IPS-18a (cell line): ENCODE data around the gene RNF130.

ENCODE experiments used
- H3K27ac ChIP-seq: one replicate; pipeline ENCODE4 v1.5.1; 2013; ENCODE audit warnings: low read length
- H3K27me3 ChIP-seq: one replicate; pipeline ENCODE4 v1.6.1; 2013; ENCODE audit warnings: mild to moderate bottlenecking, low read length; ENCODE audit not compliant: control insufficient read depth, insufficient read depth
- H3K36me3 ChIP-seq: one replicate; pipeline ENCODE4 v1.6.1; 2013; ENCODE audit warnings: low read depth, low read length; ENCODE audit not compliant: control insufficient read depth
- H3K4me1 ChIP-seq: one replicate; pipeline ENCODE4 v1.6.1; 2013; ENCODE audit warnings: low read depth, low read length; ENCODE audit not compliant: control insufficient read depth
- H3K4me3 ChIP-seq: one replicate; pipeline ENCODE4 v1.5.1; 2013; ENCODE audit warnings: low read length
- H3K9ac ChIP-seq: one replicate; pipeline ENCODE4 v1.6.1; 2013; ENCODE audit warnings: mild to moderate bottlenecking, low read length, moderate library complexity
- H3K9me3 ChIP-seq: one replicate; pipeline ENCODE4 v1.6.1; 2013; ENCODE audit warnings: low read depth, low read length; ENCODE audit not compliant: control insufficient read depth

The RNF130 gene

DNA sequence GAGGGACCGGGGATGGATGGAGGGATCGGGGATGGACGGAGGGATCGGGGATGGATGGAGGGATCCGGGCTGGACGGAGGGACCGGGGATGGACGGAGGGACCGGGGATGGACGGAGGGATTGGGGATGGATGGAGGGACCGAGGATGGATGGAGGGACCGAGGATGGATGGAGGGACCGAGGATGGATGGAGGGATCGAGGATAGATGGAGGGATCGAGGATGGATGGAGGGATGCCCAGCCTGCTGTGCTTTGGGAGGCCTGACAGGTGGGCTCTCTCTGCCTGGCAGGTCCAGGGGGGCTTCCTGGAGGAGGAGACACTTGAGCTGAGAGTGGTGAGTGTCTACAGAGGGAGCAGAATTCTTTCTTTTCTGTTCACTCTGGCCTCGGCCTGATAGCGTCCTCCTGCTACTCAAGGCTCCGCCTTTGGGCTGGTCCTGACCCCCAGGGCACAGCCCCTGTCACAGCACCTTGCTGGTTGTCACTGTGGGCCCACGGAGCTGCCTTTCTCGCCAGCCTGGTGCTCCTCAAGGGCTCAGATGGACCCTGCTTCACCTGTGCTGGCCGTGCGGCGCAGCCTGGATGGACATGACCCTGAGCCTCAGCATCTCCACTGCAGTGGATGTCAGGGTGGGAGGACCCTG, 42.2 kb upstream of the RNF130 start:
- Histone ChIP-seq H3K27me3 (no peaks in the 10 kb centered on the region), H3K4me3 (no peak overlapping the region), H3K27ac (no peak overlapping the region), H3K4me1 (no peaks in the 10 kb centered on the region), H3K9me3 (no peaks in the 10 kb centered on the region), H3K36me3 (no peaks in the 10 kb centered on the region), H3K9ac (no peak overlapping the region)

GRCh38 chr5:180112181-180112861, 40.8 kb upstream of the RNF130 start:
- Histone ChIP-seq H3K9me3 (no peaks in the 10 kb centered on the region), H3K36me3 (no peaks in the 10 kb centered on the region), H3K4me1 (no peaks in the 10 kb centered on the region), H3K9ac (no peak overlapping the region), H3K4me3 (no peak overlapping the region), H3K27me3 (no peaks in the 10 kb centered on the region), H3K27ac (no peak overlapping the region)

DNA sequence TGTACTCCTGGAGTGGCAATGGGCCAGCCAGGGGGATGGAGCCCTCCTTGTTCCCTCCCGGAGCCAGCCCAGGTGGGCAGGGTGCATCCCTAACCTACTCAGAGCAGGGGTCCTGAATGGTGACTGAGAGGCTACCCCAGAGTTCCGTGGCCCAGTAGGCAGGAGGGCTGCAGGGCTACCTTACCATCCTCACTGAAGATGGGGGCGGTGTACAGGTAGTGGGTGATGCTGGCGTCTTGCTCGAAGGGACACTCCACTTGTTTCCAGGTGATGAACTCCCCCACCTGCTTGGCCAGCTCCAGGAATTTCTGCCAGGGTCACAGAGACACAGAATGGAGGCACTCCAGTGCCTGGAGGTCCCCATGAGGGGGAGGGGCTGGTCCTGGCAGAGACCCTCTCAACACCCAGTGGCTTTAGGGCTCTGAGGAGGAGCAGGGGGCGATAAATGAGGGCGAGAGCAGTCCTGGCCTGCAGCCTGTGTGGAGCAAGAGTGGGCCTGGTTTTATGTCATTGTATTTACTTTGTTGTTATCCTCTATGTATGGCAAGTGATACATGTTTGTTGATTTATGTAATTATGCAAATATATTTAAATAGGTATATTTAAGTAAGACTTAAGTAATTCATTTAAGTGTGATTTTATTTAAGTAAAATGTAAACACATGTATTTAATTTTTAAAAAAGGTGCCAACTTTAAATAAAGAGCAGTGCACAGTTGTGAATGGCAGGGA, 39.9 kb upstream of the RNF130 start:
- Histone ChIP-seq H3K36me3 (no peaks in the 10 kb centered on the region), H3K9ac (no peak overlapping the region), H3K9me3 (peaks cover 7% of the 10 kb centered on the region), H3K27ac (no peak overlapping the region), H3K4me3 (no peak overlapping the region), H3K27me3 (no peaks in the 10 kb centered on the region), H3K4me1 (no peaks in the 10 kb centered on the region)

DNA sequence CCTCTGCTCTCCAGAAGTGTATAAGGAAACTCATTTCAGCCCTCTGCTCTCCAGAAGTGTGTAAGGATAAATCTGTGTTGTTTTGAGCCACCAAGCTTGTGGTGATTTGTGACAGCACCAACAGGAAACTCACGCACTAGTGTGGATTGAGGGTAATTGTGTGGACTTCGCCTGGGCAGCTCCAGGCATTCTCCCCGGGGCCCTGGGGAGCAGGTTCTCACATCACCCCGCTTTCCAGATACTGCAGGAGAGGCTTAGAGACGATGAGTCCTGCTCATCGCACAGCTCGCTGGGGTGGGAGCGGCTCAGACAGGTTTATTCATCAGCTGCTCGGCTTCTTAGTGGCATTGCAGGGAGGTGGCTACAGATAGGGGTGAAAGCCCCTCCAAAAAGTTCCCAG, 38.4 kb upstream of the RNF130 start:
- Histone ChIP-seq H3K27me3 (no peaks in the 10 kb centered on the region), H3K9ac (no peak overlapping the region), H3K27ac (no peak overlapping the region), H3K4me1 (no peaks in the 10 kb centered on the region), H3K9me3 (peaks cover 7% of the 10 kb centered on the region), H3K4me3 (no peak overlapping the region), H3K36me3 (no peaks in the 10 kb centered on the region)

DNA sequence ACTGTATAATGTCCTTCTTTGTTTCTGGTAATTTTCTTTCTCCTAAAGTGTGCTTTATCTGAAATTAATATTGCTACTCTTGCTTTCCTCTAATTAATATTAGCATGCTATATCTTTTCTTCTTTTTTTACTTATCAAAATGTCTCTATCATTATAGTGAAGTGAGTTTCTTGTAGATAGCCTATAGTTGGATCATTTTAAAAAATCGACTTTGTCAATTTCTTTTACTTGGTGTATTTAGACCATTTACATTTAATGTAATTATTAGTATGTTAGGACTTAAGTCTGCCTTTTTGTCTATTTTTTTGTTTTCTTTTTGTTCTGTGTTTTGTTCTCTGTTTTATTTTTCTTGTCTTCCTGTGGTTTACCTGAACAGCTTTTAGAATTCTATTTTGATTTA, 35.4 kb upstream of the RNF130 start:
- peaks cover 7% of the 10 kb centered on the region for H3K9me3 ChIP-seq
- H3K4me3 ChIP-seq: no peak overlapping the region
- H3K4me1 ChIP-seq: no peaks in the 10 kb centered on the region
- no peaks in the 10 kb centered on the region for H3K36me3 ChIP-seq
- H3K9ac ChIP-seq: no peak overlapping the region
- no peaks in the 10 kb centered on the region for H3K27me3 ChIP-seq
- H3K27ac ChIP-seq: no peak overlapping the region

GRCh38 chr5:180105827-180106312, 34.3 kb upstream of the RNF130 start:
- no peak overlapping the region for H3K27ac ChIP-seq
- H3K4me3 ChIP-seq: no peak overlapping the region
- H3K27me3 ChIP-seq: no peaks in the 10 kb centered on the region
- H3K4me1 ChIP-seq: no peaks in the 10 kb centered on the region
- no peaks in the 10 kb centered on the region for H3K36me3 ChIP-seq
- H3K9ac ChIP-seq: no peak overlapping the region
- peaks cover 7% of the 10 kb centered on the region for H3K9me3 ChIP-seq

- Histone ChIP-seq H3K4me3 (no peak overlapping the region), H3K36me3 (no peaks in the 10 kb centered on the region), H3K27ac (no peak overlapping the region), H3K4me1 (no peaks in the 10 kb centered on the region), H3K9me3 (peaks cover 7% of the 10 kb centered on the region), H3K27me3 (no peaks in the 10 kb centered on the region), H3K9ac (no peak overlapping the region)
Measured at GRCh38 chr5:180104168-180104530, 32.6 kb upstream of the RNF130 start.

DNA sequence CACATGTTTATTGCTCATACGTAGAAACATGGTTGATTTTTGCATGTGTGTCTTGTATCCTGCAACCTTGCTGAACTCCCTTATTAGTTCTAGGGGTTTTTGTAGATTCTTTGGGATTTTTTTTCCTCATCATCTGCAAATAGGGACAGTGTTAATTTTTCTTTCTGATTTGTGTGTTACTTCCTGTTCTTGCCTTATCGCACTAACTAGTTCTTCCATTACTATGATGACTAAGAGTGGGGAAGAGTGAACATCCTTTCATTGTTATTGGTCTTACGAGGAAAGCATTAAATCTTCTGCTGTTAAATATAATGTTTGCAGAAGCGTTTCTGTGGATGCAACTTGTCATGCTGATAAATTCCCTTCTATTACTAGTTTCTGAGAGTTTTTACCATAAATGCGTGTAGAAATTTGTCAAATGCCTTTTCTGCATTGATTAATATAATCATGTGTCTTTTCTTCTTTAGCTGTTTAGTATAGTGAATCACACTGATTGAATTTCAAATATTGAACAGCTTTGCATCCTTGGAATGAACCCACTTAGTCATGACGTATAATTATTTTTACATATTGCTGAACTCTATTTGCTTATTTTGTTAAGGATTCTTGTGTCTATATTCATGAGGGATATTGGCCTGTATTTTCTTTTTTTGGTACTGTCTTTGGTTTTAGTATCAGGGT, 32.1 kb upstream of the RNF130 start:
- Histone ChIP-seq H3K9me3 (peaks cover 7% of the 10 kb centered on the region), H3K27ac (no peak overlapping the region), H3K36me3 (no peaks in the 10 kb centered on the region), H3K9ac (no peak overlapping the region), H3K27me3 (no peaks in the 10 kb centered on the region), H3K4me3 (no peak overlapping the region), H3K4me1 (no peaks in the 10 kb centered on the region)

DNA sequence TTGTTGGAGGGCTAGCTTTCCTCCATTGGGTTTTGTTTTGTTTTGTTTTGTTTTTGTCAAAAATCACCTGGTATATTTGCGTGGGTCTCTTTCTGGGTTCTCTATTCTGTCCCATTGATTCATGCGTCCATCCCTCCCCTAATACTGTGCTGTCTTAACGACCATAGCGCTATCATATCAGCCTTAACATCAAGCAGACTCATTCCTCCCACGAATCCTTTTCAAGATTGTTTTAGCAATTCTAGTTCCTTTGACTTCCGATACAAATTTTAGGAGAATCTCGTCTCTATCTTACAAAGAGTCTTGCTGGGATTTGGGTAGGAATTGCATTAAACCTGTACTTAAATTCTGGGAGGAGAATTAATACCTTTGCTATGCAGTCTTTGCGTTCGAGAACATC, 31.1 kb upstream of the RNF130 start:
- Histone ChIP-seq H3K27me3 (no peaks in the 10 kb centered on the region), H3K9me3 (peaks cover 7% of the 10 kb centered on the region), H3K4me3 (no peak overlapping the region), H3K4me1 (no peaks in the 10 kb centered on the region), H3K9ac (no peak overlapping the region), H3K36me3 (no peaks in the 10 kb centered on the region), H3K27ac (no peak overlapping the region)

GRCh38 chr5:180101451-180102105, 30.0 kb upstream of the RNF130 start:
- H3K27me3 ChIP-seq: no peaks in the 10 kb centered on the region
- no peak overlapping the region for H3K4me3 ChIP-seq
- peaks cover under 1% of the 10 kb centered on the region for H3K9me3 ChIP-seq
- H3K9ac ChIP-seq: no peak overlapping the region
- H3K4me1 ChIP-seq: no peaks in the 10 kb centered on the region
- no peaks in the 10 kb centered on the region for H3K36me3 ChIP-seq
- H3K27ac ChIP-seq: no peak overlapping the region
